HG03108 (cell line): Measurements from ENCODE around the gene PHACTR3.

Experiments used
- ATAC-seq: cut with Tn5 transposase; IDR thresholded peaks from one replicate; pipeline ENCODE4 v1.9.1; 2021; ENCODE audit warnings: moderate library complexity; ENCODE audit not compliant: unreplicated experiment

The PHACTR3 gene

GRCh38 chr20:59645271-59645670, 40.9 kb downstream of the PHACTR3 start:
- ATAC-seq: no peak

DNA sequence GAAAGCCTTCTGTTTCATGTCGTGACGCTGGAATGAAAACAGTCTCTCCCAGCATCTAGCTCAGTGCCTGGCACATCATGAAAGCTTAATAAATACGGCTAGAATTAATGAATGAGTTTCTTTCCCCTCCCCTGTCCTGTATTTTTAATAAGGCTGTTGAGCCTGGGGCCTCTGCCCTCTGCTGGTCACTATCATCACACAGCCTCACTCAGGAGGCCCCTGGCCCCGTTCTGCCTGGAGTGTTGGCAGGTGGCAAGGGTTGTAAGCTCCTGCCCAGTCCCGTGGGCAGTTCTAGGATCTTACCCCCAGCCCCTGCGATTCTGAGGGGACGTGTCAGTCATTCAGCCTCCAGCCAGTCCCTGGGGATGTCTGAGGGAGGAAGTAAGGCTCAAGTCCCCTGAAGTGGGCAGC, 41.4 kb downstream of the PHACTR3 start:
- ATAC-seq: no peak

DNA sequence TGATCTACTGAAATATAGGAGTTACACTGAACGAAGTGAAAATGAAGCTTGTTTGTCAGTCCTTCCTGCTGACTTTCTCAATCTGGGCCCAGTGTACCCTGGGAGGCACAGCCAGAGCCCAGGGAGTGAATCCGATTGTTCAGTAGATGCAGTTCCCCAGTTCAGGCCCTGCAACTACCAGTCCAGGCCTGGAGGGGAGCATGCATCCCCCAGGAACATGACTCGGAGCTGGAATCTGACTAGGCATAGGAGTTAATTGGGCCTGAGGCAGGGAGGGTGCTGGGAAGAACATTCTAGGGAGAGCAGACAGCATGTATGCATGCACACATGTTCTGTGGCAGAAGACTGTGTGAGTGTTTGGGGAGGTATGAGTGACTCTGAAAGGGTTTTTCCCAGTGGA, 42.1 kb downstream of the PHACTR3 start:
- ATAC-seq: no peak

- no peak for ATAC-seq
Observed at GRCh38 chr20:59647271-59647670, 42.9 kb downstream of the PHACTR3 start.

- ATAC-seq: no peak
Observed at GRCh38 chr20:59648466-59649070, 44.2 kb downstream of the PHACTR3 start.

- no peak for ATAC-seq
Observed at GRCh38 chr20:59650418-59650817, 46.1 kb downstream of the PHACTR3 start.

GRCh38 chr20:59652381-59652780, 48.0 kb downstream of the PHACTR3 start:
- ATAC-seq: no peak

DNA sequence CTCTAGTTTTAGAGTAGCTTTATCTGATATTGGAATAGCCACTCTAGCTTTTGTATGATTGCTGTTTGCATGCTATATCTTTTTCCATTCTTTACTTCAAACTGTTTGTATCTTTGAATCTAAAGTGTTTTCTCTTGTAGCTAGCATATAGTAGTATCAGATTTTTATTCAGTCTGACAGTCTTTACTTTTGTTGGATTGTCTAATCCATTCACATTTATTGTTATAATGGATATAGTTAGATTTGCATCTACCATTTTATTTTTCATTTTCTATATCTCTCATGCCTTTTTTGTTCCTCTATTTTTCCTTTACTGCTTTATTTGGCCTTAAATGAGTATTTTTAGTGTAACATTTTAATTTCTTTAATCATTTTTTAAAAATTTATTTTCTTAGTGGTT, 52.1 kb downstream of the PHACTR3 start:
- no peak for ATAC-seq

DNA sequence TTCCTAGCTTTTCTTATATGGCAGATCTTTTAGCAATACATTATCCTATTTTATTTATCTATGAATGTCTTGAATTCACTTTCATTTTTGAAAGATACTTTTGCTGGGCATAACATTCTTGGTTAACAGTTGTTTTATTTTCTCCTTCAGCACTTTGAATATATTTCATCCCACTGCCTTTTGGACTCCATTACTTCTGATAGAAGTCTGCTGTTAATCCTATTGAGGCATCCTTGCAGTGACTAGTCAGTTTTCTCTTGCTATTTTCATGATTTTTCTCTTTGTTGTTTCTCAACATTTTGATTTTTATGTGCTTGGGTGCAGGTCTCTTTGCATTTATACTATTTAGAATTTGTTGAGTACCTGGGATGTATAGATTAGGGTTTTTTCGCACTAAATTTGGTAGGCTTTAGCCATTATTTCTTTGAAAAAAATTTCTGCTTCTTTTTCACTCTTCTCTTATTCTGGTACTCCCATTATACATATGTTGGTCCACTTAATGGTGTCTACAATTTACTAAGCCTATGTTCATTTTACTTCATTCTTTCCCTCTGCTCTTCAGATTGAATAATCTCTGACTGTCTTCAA, 53.2 kb downstream of the PHACTR3 start:
- ATAC-seq: no peak

DNA sequence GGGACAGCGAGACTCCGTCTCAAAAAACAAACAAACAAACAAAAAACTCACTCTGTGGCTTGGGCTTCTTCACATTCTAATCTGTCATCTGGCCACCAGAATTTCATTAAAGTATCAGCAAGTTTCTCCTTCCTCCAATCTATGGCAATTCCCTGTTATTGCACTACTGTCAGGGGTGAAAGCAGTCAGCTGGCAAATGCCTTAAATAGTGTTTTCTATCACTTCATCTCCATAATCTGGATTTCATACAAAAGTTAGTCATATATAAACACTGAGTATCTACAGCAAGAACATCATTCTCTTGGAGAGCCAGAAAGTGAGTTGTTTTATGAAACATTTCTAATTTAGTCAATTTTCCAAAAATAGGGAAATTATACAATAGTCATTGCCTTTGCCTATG, 56.1 kb downstream of the PHACTR3 start:
- ATAC-seq: no peak

GRCh38 chr20:59661153-59661552, 56.8 kb downstream of the PHACTR3 start:
- no peak for ATAC-seq

GRCh38 chr20:59661621-59662020, 57.3 kb downstream of the PHACTR3 start:
- no peak for ATAC-seq

DNA sequence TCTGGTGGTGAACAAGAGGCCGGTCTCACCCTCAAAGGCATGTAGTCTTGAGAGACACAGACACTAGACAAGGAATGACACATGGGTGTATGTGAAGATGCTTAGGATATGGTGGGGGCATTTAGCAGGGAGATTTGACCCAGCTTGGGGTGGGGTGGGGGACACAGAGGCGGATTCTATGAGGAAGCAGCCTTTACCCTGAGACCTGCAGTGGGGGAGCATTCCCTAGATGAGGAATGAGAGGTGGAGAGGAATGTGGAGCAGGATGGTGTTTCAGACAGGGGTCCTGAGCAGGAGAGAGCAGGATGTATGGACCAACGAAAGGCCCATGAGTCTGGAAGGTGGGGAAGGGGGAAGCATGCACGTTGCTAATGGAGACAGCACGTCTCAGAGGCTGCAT, 57.8 kb downstream of the PHACTR3 start:
- ATAC-seq: no peak

DNA sequence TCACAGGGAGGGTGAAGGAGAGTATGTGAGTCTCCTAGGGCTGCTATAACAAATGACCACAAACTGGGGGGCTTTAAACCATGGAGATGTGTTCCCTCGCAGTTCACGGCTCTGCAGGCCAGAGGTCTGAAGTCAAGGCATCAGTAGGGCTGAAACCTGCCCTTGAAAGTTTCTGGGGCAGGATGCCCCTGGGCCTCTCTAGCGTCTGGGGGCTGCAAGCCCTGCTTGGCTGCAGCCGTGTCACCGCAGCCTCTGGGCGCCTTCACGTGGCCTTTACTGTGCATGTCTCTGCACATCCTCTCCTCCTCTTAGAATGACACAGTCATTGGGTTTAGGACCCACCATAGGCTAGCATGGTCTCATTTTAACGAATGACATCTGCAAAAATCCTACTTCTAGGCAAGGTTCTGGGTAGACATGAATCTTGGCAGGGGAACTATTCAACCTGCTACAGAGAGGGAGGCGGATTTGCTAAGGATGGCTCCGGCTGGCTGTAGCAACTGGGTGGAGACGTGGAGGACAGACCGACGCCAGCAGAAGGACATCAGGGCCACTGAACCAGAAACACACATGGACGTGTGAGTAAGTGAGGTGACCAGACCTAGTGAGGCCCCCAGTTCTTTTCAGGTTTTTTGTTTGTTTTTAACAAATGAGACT, 58.6 kb downstream of the PHACTR3 start:
- ATAC-seq: no peak

GRCh38 chr20:59663513-59664060, 59.2 kb downstream of the PHACTR3 start:
- no peak for ATAC-seq

DNA sequence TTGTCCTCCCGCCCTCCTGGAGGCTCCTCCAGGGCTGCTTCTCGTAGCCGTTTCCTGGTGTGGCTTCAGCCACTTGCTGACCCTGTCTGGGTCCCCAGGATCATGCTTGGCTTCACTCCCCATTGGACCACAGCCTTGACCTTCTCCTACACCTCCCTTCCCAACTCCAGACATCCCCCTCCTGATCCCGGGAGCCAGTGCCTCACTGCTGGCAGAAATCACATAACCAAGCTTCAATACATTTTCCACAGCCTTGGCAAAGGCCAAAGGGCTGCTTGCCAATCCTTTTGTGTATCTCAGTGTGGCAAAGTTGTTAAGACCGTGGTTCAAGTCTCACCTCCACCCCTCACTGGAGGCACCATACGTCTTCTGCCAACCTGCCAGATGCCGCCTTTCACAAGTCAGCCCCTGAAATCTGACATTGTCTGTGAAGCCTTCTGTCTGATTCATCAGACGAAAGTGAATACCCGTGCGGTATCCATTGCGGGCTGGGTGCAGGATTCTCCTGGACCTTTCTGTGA, 60.1 kb downstream of the PHACTR3 start:
- ATAC-seq: no peak

DNA sequence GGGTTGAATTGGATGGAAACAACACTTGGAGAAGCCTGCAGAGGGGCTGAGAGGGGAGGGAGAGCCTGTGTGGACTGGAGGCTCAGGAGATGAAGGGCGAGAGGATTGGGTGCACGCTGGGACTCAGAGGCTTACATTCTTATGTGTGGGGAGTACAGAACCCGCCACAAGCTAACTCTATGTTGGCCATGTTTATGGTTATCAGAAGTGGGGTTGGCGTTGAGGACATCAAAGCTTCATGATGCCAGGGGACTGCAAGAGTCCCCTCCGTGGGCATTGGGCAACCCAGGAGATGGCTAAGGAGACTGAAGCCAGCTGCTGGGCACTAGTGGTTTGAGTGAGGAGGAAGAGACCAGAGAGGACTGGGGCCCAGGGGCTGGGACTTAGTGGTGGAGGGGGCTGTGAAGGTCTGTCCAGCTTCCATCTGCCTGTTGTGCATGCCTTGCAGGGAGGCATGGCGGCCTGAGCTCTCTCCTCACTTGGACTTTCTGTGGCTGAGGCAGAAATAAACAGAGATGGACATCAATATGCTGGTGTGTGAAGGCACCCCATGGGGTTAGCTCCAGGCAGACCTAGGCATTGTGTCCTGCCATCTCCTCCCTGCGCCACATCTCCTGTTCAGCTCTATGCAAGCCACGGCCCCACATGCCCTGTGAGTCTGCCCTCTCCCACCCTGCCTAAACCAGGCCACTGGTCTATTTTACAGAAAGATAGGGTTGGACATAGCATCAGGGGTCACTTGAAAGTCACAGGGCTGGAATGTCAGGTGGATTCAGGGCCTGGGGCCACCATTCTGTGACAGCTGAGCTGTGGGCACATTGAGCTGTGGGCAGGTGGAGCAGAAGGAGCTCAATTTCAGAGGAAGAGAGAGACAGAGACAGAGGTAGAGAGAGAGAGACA, 61.6 kb downstream of the PHACTR3 start:
- ATAC-seq: no peak

DNA sequence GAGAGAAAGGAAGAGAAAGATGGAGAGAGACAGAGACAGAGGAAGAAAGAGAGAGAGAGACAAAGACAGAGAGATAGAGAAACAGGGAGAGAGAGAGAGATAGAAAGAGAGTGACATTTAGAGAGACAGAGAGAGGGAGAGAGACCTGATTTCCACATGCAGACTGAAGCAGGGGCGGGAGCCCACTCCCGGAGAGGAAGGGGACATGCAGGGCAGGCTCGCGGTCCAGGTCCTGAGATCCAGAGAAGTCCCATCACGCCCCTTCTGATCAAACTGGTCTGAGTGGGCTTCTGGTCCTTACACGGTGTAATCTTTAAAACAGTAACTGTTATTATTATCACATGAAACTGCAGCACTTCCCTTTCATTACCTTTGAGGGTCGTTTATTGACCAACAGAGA, 62.2 kb downstream of the PHACTR3 start:
- ATAC-seq: no peak

DNA sequence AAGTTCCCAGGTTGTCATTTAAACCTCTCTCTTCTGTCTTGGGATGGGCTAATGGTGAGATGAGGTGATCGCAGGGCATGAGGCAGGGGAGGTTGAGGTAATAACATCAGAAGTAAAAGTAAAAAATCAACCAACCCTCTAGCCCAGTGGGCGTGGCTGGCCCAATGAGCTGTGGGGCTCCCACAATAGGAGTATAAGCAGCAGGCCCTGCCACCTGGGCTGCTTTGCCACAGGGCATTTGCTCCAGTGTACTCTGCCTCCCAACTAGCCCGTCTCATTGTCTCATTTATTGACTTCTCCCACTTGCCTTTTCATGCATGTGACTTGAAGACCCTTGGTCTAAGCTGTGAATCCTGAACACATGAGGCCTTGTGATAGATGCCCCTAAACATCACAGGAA, 62.8 kb downstream of the PHACTR3 start:
- no peak for ATAC-seq

- no peak for ATAC-seq
Observed at GRCh38 chr20:59667981-59668515, 63.7 kb downstream of the PHACTR3 start.
